GM10847 (cell line): ENCODE measurements around the gene PTPRZ1.

ENCODE experiments used
- POLR2A ChIP-seq: IDR thresholded peaks from 2 replicates; pipeline ENCODE4 v1.6.1; 2011; ENCODE audit not compliant: insufficient read length; ENCODE audit errors: extremely low read depth

The PTPRZ1 gene

GRCh38 chr7:121872831-121873288 is at the start of gene PTPRZ1:
Gene PTPRZ1 (plus strand): TSS chr7:121873161. CDS start chr7:121873500, 339 bp downstream.
- no peak for TF ChIP-seq POLR2A

- TF ChIP-seq POLR2A = no peak
Measured at GRCh38 chr7:121824276-121824675, 48.7 kb upstream of the PTPRZ1 start.

- no peak for TF ChIP-seq POLR2A
Measured at GRCh38 chr7:121831351-121831750, 41.6 kb upstream of the PTPRZ1 start.

GRCh38 chr7:121831801-121832200 is 41.2 kb upstream of the PTPRZ1 start:
- no peak for TF ChIP-seq POLR2A

- TF ChIP-seq POLR2A = no peak
Measured at GRCh38 chr7:121832347-121832746, 40.6 kb upstream of the PTPRZ1 start.

- TF ChIP-seq POLR2A = no peak
Measured at GRCh38 chr7:121833991-121834390, 39.0 kb upstream of the PTPRZ1 start.

- no peak for TF ChIP-seq POLR2A
Measured at GRCh38 chr7:121837462-121837861, 35.5 kb upstream of the PTPRZ1 start.

GRCh38 chr7:121847041-121847440 is 25.9 kb upstream of the PTPRZ1 start:
- no peak for TF ChIP-seq POLR2A

GRCh38 chr7:121853307-121853706 is 19.7 kb upstream of the PTPRZ1 start:
- no peak for TF ChIP-seq POLR2A

GRCh38 chr7:121860953-121861352 is 12.0 kb upstream of the PTPRZ1 start:
- TF ChIP-seq POLR2A = no peak

GRCh38 chr7:121862591-121862990 is 10.4 kb upstream of the PTPRZ1 start:
- no peak for TF ChIP-seq POLR2A

- no peak for TF ChIP-seq POLR2A
Measured at GRCh38 chr7:121871188-121871587, 1.8 kb upstream of the PTPRZ1 start.

- no peak for TF ChIP-seq POLR2A
Measured at GRCh38 chr7:121873289-121874194, 581 bp downstream of the PTPRZ1 start.

- TF ChIP-seq POLR2A = no peak
Measured at GRCh38 chr7:121874298-121874697, 1.3 kb downstream of the PTPRZ1 start.

GRCh38 chr7:121875203-121875602 is 2.2 kb downstream of the PTPRZ1 start:
- TF ChIP-seq POLR2A = no peak

- TF ChIP-seq POLR2A = no peak
Measured at GRCh38 chr7:121876656-121877500, 3.9 kb downstream of the PTPRZ1 start.

- TF ChIP-seq POLR2A = no peak
Measured at GRCh38 chr7:121878918-121879464, 6.0 kb downstream of the PTPRZ1 start.
